HepG2 (cell line): Measurements from ENCODE around the gene STBD1. TPM values are rescaled to one million over a fixed set of nuclear protein-coding genes. Genes with fewer than 3 reads are reported as not detected.

Experiments used
- ARHGAP35 ChIP-seq: sonication (generic); formaldehyde crosslinking; IDR thresholded peaks from 2 replicates; pipeline ENCODE4 v1.9.0; 2022; ENCODE audit warnings: mild to moderate bottlenecking, inconsistent platforms, moderate library complexity, missing genetic modification reagents, borderline replicate concordance
- EP300 ChIP-seq, 3 experiments: sonication (generic) in 1 of 3; formaldehyde crosslinking in 1 of 3; IDR thresholded peaks; 2 replicates each; pipeline versions ENCODE4 v1.5.1 to v1.6.1; 2011 to 2020; ENCODE audit warnings: low read depth in 2 of 3, low read length in 2 of 3, borderline replicate concordance in 1 of 3, improper control_type of control experiment in 1 of 3, mild to moderate bottlenecking in 1 of 3, missing genetic modification reagents in 1 of 3, moderate library complexity in 1 of 3
- JARID2 ChIP-seq: sonication (generic); formaldehyde crosslinking; IDR thresholded peaks from 2 replicates; pipeline ENCODE4 v1.8.1; 2023; ENCODE audit warnings: missing genetic modification reagents, inconsistent platforms; ENCODE audit not compliant: insufficient replicate concordance
- KDM6A ChIP-seq: IDR thresholded peaks from 2 replicates; pipeline ENCODE4 v1.6.1; 2016; ENCODE audit warnings: low read depth
- KLF16 ChIP-seq, 2 experiments: sonication (generic) in 1 of 2; formaldehyde crosslinking in 1 of 2; IDR thresholded peaks; 2 replicates each; pipeline versions ENCODE4 v1.6.1 to v1.8.0; 2016 to 2023; ENCODE audit warnings: missing genetic modification reagents in 2 of 2, missing compliant biosample characterization in 1 of 2
- MAZ ChIP-seq, 2 experiments: sonication (generic) in 1 of 2; formaldehyde crosslinking in 1 of 2; IDR thresholded peaks; 2 replicates each; pipeline versions ENCODE4 v1.5.0 to v1.6.1; 2012 to 2020; ENCODE audit warnings: low read depth in 2 of 2, mild to moderate bottlenecking in 2 of 2, borderline replicate concordance in 1 of 2, improper control_type of control experiment in 1 of 2, low read length in 1 of 2, missing genetic modification reagents in 1 of 2, moderate library complexity in 1 of 2
- NFKB2 ChIP-seq: sonication (generic); formaldehyde crosslinking; IDR thresholded peaks from 2 replicates; pipeline ENCODE4 v1.4.0; 2020; ENCODE audit warnings: missing genetic modification reagents, borderline replicate concordance
- NFKBIZ ChIP-seq: IDR thresholded peaks from 2 replicates; pipeline ENCODE4 v1.6.1; 2018; ENCODE audit warnings: missing genetic modification reagents, missing compliant biosample characterization
- PHF8 ChIP-seq: sonication (generic); formaldehyde crosslinking; IDR thresholded peaks from 2 replicates; pipeline ENCODE4 v1.5.0; 2020; ENCODE audit warnings: missing genetic modification reagents
- PITX1 ChIP-seq: sonication (generic); formaldehyde crosslinking; IDR thresholded peaks from 2 replicates; pipeline ENCODE4 v1.5.1; 2020; ENCODE audit warnings: mild to moderate bottlenecking, missing genetic modification reagents
- POLR2G ChIP-seq: fragments of 200-400 bp; formaldehyde crosslinking; IDR thresholded peaks from 2 replicates; pipeline ENCODE4 v1.6.1; 2018; ENCODE audit warnings: mild to moderate bottlenecking, low read depth, low read length, moderate library complexity
- RNF2 ChIP-seq: fragments of 450-650 bp; conservative IDR thresholded peaks from 2 replicates; pipeline ENCODE4 v1.6.1; 2016; ENCODE audit warnings: low read depth
- XRCC5 ChIP-seq: fragments of 200-400 bp; formaldehyde crosslinking; optimal IDR thresholded peaks from 2 replicates; pipeline ENCODE3; 2017; ENCODE audit warnings: mild to moderate bottlenecking, low read length
- ZC3H13 ChIP-seq: sonication (generic); formaldehyde crosslinking; IDR thresholded peaks from 2 replicates; pipeline ENCODE4 v1.8.1; 2023; ENCODE audit warnings: mild to moderate bottlenecking, missing genetic modification reagents, moderate library complexity
- ZFP62 ChIP-seq: sonication (generic); formaldehyde crosslinking; IDR thresholded peaks from 2 replicates; pipeline ENCODE4 v1.4.0; 2020; ENCODE audit warnings: missing genetic modification reagents
- ZFP90 ChIP-seq: sonication (generic); formaldehyde crosslinking; IDR thresholded peaks from 2 replicates; pipeline ENCODE4 v1.8.0; 2022; ENCODE audit warnings: missing genetic modification reagents, mild to moderate bottlenecking, inconsistent platforms, borderline replicate concordance
- ZKSCAN5 ChIP-seq: sonication (generic); formaldehyde crosslinking; IDR thresholded peaks from 2 replicates; pipeline ENCODE4 v1.5.1; 2020; ENCODE audit warnings: mild to moderate bottlenecking, missing genetic modification reagents
- ZNF224 ChIP-seq: sonication (generic); formaldehyde crosslinking; IDR thresholded peaks from 2 replicates; pipeline ENCODE4 v1.5.0; 2020; ENCODE audit warnings: mild to moderate bottlenecking, missing genetic modification reagents
- ZNF766 ChIP-seq: sonication (generic); formaldehyde crosslinking; IDR thresholded peaks from 2 replicates; pipeline ENCODE4 v1.5.0; 2020; ENCODE audit warnings: missing genetic modification reagents, borderline replicate concordance
- ZSCAN12 ChIP-seq: sonication (generic); formaldehyde crosslinking; IDR thresholded peaks from 2 replicates; pipeline ENCODE4 v1.9.0; 2021; ENCODE audit warnings: mild to moderate bottlenecking, missing genetic modification reagents
- polyA plus RNA-seq, 8 experiments: library from polyadenylated mRNA; depleted of rRNA in 3 of 8; stranded (reverse) in 7 of 8; unstranded in 1 of 8; fragments of >200 nt; fragmentation: Illumina TruSeq in 4 of 8; extraction: Trizol in 4 of 8; gene quantifications; 2 replicates each; pipeline versions ENCODE4 v1.2.1 to v1.2.3, GENCODE V29; 2011 to 2016; ENCODE audit warnings: low read depth in 4 of 8, missing spikeins in 1 of 8, mixed read lengths in 1 of 8; ENCODE audit not compliant: insufficient read depth in 1 of 8
- total RNA-seq, 5 experiments: library from RNA; depleted of rRNA; stranded (reverse); fragments of >200 nt; fragmentation: Illumina TruSeq; extraction: Trizol; gene quantifications; 2 replicates each; pipeline ENCODE4 v1.2.3, GENCODE V29; 2016; ENCODE audit warnings: low read depth in 1 of 5
- TF ChIP-seq, protein P1 (sequence below): sonication (generic); formaldehyde crosslinking; IDR thresholded peaks from 2 replicates; pipeline ENCODE4 v1.4.0; 2020; ENCODE audit warnings: missing genetic modification reagents, borderline replicate concordance
- TF ChIP-seq, protein P2 (sequence below): sonication (generic); formaldehyde crosslinking; IDR thresholded peaks from 2 replicates; pipeline ENCODE4 v1.9.0; 2021; ENCODE audit warnings: missing genetic modification reagents, borderline replicate concordance

Gene STBD1
- total and polyA plus RNA-seq, 2 of the 13 experiments (the other 11 are each of a cell fraction or from before 2014, with no cell fraction given) = 2.8 to 4.3 TPM

DNA sequence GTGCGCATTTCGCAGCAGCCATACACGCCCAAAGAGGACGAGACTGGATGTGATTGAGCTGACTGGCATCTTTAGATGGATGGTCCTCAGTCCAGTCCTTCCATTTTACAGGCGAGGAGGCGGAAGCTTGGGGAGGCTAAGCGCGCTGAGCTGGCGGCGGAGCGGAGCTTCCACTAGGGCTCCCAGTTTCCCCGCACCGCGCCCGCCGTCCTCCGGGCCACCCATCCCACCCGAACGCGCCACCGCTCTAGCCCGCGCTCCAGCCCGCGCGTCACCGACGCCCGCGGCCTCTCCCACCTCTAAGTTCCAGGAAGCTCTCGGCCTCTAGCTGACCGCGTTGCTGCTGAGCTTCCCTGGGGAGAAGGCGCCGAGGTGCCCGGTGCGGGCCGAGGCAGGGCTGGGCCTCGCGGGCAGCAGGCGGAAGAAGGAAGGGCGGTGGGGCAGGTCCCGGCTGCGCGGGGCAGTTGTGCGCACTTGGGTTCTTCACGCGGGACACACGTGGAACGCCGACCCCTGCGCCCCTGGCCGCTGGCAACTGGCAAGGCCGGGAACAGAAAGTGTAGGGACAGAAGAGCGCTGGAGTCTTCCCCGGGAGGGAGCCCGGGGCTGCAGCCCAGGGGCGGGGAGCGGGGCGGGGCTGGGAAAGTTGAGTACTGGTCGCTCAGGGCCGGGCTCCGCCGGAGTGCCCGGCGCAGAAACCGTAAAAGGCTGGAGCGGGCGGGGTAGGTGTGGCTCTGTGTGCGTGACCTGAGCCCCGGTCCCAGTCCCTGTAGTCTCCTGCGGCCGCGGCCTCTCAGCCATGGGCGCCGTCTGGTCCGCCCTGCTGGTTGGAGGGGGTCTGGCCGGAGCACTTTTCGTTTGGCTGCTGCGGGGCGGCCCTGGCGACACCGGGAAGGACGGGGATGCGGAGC lies at the start of gene STBD1 (continued):
- 0 out of 2 replicates have a peak, but pooled peaks have one; percentile 22 for TF ChIP-seq ZNF766
- TF ChIP-seq ZFP90 (CRISPR knock-in tag) = peak; percentile 7
- TF ChIP-seq ARHGAP35 = peak; percentile 89; the same call in 1 of the 2 replicates
- TF ChIP-seq RNF2 = 0 out of 2 replicates have a peak, but pooled peaks have one; percentile 28
- peak in 1 of 2 experiments; percentile 77; a peak in 2 of 4 replicates for TF ChIP-seq KLF16 (CRISPR knock-in tag; IDR thresholded peaks at IDR 0.05)
- peak; percentile 70 for TF ChIP-seq POLR2G
- no peak for TF ChIP-seq ZFP62
- no peak for TF ChIP-seq ZKSCAN5
- TF ChIP-seq XRCC5 = peak; percentile 36
- TF ChIP-seq ZSCAN12 = no peak
- TF ChIP-seq JARID2 (CRISPR knock-in tag) = no peak
- TF ChIP-seq, protein P1, sequence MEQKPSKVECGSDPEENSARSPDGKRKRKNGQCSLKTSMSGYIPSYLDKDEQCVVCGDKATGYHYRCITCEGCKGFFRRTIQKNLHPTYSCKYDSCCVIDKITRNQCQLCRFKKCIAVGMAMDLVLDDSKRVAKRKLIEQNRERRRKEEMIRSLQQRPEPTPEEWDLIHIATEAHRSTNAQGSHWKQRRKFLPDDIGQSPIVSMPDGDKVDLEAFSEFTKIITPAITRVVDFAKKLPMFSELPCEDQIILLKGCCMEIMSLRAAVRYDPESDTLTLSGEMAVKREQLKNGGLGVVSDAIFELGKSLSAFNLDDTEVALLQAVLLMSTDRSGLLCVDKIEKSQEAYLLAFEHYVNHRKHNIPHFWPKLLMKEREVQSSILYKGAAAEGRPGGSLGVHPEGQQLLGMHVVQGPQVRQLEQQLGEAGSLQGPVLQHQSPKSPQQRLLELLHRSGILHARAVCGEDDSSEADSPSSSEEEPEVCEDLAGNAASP (CRISPR knock-in tag) = no peak
- TF ChIP-seq ZNF224 (CRISPR knock-in tag) = peak; percentile 68
- 0 out of 2 replicates have a peak, but pooled peaks have one; percentile 60 for TF ChIP-seq PITX1 (CRISPR knock-in tag)
- peak; percentile 98 for TF ChIP-seq PHF8 (CRISPR knock-in tag)
- no peak; the same call in 1 of the 2 replicates for TF ChIP-seq MAZ (IDR thresholded peaks at IDR 0.05; ENCODE audit: borderline replicate concordance, low read depth, low read length)
- peak; percentile 71; the same call in 1 of the 2 replicates for TF ChIP-seq MAZ (CRISPR knock-in tag; IDR thresholded peaks at IDR 0.05; ENCODE audit: low read depth)
- TF ChIP-seq, protein P2, sequence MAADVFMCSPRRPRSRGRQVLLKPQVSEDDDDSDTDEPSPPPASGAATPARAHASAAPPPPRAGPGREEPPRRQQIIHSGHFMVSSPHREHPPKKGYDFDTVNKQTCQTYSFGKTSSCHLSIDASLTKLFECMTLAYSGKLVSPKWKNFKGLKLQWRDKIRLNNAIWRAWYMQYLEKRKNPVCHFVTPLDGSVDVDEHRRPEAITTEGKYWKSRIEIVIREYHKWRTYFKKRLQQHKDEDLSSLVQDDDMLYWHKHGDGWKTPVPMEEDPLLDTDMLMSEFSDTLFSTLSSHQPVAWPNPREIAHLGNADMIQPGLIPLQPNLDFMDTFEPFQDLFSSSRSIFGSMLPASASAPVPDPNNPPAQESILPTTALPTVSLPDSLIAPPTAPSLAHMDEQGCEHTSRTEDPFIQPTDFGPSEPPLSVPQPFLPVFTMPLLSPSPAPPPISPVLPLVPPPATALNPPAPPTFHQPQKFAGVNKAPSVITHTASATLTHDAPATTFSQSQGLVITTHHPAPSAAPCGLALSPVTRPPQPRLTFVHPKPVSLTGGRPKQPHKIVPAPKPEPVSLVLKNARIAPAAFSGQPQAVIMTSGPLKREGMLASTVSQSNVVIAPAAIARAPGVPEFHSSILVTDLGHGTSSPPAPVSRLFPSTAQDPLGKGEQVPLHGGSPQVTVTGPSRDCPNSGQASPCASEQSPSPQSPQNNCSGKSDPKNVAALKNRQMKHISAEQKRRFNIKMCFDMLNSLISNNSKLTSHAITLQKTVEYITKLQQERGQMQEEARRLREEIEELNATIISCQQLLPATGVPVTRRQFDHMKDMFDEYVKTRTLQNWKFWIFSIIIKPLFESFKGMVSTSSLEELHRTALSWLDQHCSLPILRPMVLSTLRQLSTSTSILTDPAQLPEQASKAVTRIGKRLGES = 0 out of 2 replicates have a peak, but pooled peaks have one; percentile 48
- peak; percentile 85; the same call in 1 of the 2 replicates for TF ChIP-seq NFKB2 (CRISPR knock-in tag)
- peak; percentile 71; the same call in 1 of the 2 replicates for TF ChIP-seq NFKBIZ (CRISPR knock-in tag)
- TF ChIP-seq KDM6A (CRISPR knock-in tag) = no peak
- TF ChIP-seq EP300 (IDR thresholded peaks at IDR 0.05; ENCODE audit: low read depth in 2 of 2, low read length in 2 of 2) = no peak
- 0 out of 2 replicates have a peak, but pooled peaks have one; percentile 41 for TF ChIP-seq EP300 (CRISPR knock-in tag; IDR thresholded peaks at IDR 0.05; ENCODE audit: borderline replicate concordance)
- peak; percentile 89 for TF ChIP-seq ZC3H13 (CRISPR knock-in tag)
